Fibroblast of skin of right biceps (primary cell): ENCODE results near the gene KANSL1.
A peak's percentile ranks its signal among the peaks of the same experiment; 100 is the strongest.
"Not testable (repeated sequence)": the region's sequence is repeated elsewhere in the genome, so short reads cannot be mapped to it uniquely, and the experiment has no call there.

Experiments used
- DNase-seq: peaks from one replicate; pipeline ENCODE4 v3.0.0-alpha.2; 2013

The KANSL1 gene

GRCh38 chr17:46193151-46193625 is at the start of gene KANSL1:
TSS of gene KANSL1 (minus strand) at chr17:46193429. CDS start at chr17:46172143, 21,286 bp downstream.
- peak; percentile 97 for DNase-seq

- DNase-seq, result not testable (repeated sequence)
These were observed 38.1 kb upstream of the KANSL1 start for GRCh38 chr17:46231359-46231758.

- peak; percentile 97 for DNase-seq
These were observed 32.1 kb upstream of the KANSL1 start for GRCh38 chr17:46225274-46225794.

- not testable (repeated sequence) for DNase-seq
These were observed 31.6 kb upstream of the KANSL1 start for GRCh38 chr17:46224864-46225263.

DNA sequence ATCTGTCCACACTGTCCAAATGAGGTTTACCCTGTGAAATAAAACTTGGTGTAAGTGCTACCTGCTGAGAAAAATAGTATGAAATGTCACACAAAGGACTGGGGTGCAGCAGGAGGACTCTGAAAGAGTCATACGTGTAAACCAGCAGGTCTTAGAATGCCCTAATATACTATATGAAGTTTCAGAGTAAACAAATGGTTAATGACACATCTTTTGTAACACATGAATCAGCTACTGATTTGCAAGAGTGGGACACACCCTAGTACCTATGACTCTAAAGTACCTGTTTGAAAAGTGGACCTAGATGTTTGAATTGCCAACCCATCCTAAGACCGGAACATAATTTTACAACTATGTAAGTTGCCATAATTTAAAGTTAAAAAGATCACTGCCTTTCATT is 29.8 kb upstream of the KANSL1 start:
- DNase-seq, result not testable (repeated sequence)

GRCh38 chr17:46216682-46217081 is 23.5 kb upstream of the KANSL1 start:
- DNase-seq, result no peak

DNA sequence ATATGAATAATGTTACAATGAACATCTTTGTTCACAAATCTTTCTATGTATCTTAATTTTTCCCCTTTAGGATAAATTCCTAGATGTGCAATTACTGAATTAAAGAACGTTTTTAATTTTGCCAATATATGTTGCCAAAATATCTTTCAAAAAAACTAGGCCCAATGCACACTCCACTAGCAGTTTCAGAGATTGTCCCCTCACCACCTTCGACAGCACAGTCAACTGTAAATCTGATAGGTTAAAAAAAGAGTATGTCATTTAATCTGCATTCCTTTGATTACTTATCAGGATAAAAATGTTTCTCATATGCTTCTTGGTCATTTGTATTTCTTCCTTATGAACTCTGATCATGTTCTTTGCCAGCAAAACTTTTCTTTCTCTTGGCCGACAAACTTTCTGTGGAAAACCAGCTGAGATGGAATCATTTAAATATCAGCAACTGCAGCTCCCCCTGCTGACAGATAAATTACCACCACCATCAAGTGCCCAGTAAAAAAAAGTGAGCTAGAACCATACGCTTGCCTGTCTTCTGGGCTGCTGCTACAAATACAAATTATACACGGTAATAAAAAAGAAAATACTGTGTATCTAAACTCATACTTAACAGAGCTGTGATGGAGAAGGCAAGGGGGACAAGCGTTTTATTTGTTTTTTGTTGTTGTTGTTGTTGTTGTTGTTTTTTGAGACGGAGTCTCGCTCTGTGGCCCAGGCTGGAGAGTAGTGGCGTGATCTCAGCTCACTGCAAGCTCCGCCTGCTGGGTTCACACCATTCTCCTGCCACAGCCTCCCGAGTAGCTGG is 19.6 kb upstream of the KANSL1 start:
- peak; percentile 83 for DNase-seq

DNA sequence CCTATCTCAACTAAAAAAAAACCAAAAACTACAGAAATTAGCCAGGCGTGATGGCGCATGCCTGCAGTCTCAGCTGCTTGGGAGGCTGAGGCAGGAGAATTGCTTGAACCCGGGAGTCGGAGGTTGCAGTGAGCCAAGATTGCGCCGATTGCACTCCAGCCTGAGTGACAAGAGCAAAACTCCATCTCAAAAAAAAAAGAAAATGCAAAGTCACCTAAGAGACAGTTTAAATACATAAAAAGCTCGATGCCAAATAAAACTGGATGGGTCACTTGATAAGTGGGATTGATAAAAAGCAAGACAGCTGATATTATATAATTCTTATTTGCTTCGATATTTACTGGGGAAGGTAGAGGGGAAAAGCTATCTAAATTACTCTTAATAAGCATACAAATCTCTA is 15.8 kb upstream of the KANSL1 start:
- DNase-seq, result no peak

- no peak for DNase-seq
These were observed 12.7 kb upstream of the KANSL1 start for GRCh38 chr17:46205975-46206374.

DNA sequence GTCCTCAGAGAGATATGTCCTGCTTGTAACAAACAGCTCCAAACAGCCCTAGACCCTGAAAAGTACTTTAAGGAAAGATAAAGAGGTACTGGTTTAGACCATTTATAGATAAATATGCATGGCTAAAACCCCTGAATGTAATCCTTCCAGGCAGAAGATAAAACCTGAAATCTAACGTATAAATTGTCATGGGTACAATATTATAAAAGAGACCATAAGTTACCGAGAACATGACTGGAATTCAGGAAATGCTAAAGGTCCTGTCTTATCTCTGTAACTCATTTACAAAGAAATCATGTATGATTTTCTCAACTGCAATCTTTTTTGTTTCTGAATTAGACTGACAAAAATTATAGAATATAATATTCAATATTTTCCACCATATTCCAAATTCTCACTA is 9.2 kb upstream of the KANSL1 start:
- DNase-seq, result no peak

- DNase-seq, result no peak
These were observed 8.3 kb upstream of the KANSL1 start for GRCh38 chr17:46201491-46201890.

GRCh38 chr17:46200197-46200596 is 7.0 kb upstream of the KANSL1 start:
- no peak for DNase-seq

- peak; percentile 24 for DNase-seq
These were observed 6.2 kb upstream of the KANSL1 start for GRCh38 chr17:46199379-46199778.

- DNase-seq, result no peak
These were observed 5.0 kb upstream of the KANSL1 start for GRCh38 chr17:46198233-46198632.

DNA sequence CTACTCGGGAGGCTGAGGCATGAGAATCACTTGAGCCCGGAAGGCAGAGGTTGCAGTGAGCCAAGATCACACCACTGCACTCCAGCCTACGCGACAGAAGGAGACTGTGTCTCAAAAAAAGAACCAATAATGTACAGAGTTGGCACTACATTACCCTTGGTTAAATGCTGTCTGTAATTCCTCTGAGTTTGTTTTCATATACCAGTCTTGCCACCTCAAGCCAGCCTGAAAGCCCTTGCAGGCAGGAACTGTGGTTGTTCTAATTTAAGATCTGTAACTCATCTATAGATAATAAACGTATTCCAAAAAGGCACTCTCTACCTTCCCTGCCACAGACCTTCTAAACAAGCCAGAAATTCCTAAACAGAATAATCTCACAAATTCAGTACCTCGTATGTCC is 4.3 kb upstream of the KANSL1 start:
- DNase-seq, result no peak

GRCh38 chr17:46195939-46196716 is 2.9 kb upstream of the KANSL1 start:
- DNase-seq, result no peak

GRCh38 chr17:46195217-46195855 is 2.1 kb upstream of the KANSL1 start:
- no peak for DNase-seq

DNA sequence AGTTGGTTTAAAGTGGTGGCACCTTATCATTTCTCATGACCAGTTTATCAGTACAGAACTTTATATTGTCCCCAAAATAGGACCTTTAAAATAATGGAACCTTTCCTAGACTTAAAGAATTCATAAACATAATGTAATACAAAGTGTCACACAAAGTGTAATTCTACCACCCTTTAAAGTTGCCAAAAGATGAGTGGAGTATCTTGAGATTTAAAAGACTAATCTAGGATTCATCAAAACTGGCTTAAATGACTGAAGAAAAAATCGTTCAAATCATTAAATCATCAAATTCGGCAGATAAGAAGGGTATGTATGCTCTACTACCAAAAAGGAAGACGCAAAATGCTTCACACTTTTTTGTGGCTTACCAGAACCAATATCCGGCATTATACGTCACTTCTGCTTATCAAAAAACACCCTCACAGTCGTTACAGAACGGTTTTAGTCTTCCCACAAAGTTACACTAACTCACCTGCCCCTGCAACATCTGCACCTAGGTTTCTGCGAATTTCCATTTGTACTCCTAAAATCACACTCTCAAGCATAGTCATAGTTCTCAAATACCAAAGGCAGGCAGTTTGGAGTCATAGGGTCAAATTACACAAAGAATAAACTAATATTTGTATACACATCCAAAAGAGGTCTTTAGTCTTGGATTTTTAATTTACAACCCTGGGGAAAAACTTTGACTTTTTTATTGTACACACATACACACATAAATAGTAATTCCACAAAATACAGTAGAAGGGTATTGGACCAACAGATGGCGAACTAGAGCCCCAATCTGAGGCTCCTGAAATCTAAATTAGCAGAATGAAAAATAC is 1.4 kb upstream of the KANSL1 start:
- peak; percentile 75 for DNase-seq

GRCh38 chr17:46193626-46194392 is 580 bp upstream of the KANSL1 start:
- peak; percentile 98 for DNase-seq

- DNase-seq, result peak; percentile 82
These were observed 634 bp downstream of the KANSL1 start for GRCh38 chr17:46192439-46193150.

GRCh38 chr17:46192189-46192438 is 1.1 kb downstream of the KANSL1 start:
- no peak for DNase-seq
